ENCODE results near the gene GLT6D1.
"Not testable (repeated sequence)": the region's sequence is repeated elsewhere in the genome, so short reads cannot be mapped to it uniquely, and the experiment has no call there.

Gene GLT6D1

DNA sequence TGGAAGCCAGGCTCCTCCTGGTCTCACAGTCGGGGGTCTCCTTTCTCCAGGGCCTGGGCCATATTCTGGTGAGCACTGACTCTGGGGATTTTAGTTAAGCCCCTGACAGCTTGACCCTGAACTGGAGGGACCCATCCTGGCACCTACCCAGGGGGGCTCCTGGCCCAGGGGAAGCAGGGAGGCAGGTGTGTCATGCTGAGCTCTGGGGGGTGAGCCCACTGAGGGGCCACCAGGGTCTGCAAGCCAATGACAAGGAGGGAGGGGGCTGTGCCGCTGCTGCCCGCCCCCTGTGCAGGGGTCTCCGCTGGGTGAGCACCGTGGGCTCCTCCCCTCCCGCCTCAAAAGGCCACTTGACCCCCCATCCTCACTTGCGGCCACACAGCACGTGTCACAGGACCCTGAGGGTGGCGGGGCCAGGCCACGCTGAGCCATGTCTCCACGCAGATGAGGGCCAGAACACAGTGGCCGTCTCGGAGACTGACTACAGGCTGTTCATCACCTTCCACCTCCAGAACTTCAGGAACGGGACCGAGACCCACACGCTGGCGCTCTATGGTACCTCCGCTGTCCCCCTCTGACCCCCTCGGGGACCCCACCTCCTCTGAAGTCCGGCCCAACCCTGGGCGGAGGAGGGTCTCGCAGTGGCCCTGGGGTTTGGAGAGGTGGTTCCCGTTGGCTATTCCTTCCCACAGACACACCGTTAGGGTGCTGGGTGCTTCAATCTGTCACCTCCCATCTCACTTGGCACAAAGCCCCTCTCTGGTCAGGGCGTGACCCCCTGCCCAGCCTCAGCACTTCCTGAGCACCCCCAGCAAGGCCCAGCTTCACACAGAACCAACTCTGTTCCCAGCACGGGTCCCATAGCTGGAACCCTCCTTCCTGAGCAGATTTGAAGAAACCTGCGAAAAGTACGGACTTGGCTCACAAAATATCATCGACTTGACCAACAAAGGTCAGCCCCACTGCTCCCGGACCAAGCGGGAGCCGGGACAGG lies 25.8 kb upstream of the GLT6D1 start:
- DNase-seq, result no peak

DNA sequence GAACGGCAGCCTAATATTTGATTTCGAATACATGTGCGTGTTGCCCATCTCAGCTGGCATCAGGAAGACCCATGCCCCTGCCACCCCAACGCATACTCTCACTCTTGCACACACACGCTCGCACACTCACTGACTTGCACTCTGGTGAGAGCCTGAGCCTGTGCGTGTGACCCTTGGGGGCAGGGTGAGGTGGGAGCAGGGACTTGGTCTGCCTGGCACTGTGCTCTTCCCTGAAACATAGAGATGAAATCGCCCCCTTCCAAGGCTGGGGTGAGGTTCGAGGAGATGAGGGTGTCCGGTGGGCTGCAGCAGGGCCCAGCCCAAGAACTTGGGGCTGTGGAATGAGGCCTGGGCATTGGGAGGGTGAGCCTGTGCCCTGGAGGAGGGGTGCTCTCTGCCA lies 24.9 kb upstream of the GLT6D1 start:
- no peak for DNase-seq

DNA sequence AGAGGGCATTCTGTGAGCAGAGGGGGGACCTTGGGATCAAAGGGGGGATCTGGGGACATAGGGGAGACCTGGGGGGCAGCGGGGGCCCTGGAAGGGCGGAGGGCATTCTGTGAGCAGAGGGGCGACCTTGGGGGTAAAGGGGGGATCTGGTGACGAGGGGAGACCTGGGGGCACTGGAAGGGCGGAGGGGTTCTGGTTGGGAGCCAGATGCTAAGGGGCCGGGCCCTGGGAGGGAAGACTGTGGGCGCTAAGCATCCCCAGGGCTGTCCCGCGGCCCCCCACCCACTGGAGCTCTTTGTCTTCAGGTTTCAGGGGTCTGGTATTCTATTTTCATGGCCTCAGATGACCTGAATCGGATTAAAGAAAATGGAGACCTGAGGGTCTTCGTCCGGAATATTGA lies 24.5 kb upstream of the GLT6D1 start:
- DNase-seq, result no peak

DNA sequence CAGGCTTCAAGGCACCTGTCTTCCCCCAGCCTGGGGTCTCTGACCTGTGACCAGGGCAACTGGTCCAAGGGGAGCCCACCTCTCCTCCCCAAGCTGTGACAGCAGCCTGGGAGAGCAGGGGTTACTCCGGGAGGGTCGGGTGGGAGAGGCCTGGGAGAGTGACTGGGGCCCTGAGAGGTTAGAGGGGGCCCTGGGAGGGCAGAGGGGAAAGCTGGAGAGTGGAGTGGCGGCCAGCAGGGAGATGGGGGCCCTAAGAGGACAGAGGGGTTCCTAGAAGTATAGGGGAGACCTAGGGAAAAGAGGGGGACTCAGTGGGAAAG lies 24.1 kb upstream of the GLT6D1 start:
- DNase-seq, result no peak

DNA sequence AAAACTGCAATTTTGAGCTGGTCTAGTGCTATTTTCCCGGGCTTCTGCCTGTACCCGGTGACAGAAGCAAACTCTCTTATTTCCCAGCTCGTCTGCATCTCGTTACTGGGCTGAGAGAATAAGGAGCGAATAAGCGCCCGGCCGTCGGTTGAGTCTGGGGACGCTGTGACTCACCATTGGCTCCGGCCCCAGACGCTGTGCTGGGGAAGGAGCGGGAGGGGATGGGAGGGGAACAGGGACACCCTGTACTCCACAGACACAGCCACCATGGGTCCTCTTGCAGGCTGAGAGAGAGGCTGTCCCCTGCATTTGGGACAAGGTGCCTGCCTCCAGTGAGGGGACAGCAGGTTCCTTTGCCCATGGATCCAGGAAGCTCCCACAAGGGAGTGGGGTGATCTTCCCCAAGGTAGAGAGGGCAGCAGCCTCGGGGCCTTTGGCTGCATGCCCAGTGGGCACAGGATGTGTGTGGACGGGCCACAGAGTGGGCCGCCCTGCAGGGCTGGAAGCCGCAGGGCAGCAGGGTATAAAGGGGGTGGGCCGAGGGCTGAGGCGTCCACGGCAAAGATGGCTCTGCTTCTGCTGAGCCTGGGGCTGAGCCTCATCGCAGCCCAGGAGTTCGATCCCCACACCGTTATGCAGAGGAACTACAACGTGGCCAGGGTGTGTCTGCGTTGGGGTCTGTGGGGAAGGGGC lies 23.6 kb upstream of the GLT6D1 start, which contains the start of gene LCN9:
Gene LCN9 (plus strand): TSS at position 552 of the 693 bp plus-strand sequence. CDS start 13 bp downstream, at position 565.
- DNase-seq, result no peak

DNA sequence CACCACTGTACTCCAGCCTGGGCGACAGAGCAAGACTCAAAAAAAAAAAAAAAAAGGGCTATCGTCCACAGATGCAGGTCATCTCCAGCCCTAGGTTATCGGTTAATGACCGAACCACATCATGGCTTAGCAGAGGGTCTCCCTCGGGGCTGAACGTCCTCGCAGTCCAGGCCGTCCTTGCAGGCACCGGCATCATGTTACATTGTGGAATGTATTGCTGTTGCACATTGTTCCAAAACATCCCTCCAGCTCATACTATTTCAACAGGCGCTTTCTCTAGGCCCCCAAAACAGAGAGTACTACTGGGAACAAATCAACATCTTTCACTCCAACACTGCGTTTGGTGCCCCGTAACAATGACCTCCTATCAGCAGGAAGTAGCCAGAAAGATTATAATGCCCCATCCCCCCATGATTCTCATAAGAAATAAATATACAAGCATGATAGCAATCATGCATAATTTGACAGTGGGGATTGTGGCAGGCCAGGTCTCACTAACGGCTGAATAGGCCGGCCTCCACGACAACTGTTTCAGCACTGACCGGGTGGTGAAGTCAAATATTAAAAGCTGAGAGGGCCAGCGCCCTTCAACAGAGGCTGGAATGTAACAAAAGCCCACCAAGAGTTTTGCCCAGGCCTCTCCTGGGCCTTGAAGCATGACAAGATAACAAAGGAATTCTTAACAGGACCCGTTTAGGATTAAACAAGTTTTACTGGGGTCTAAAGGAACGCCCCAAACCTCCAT lies 22.6 kb upstream of the GLT6D1 start:
- DNase-seq, result no peak

DNA sequence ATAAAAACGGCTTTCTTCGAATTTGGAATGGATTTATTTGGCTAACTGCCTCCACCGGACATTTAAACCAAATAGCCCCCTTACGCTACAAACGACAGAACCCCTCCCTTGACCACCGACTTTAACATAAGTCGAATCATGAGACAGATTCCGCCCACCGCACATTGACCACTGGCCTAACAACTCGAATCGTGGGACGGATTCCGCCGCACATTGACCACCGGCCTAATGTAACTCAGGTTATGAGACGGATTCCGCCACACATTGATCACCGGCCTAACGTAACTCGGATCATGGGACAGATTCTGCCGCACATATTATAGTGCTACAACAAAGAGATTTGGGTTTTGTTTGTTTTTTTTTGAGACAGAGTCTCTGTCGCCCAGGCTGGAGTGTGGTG lies 21.1 kb upstream of the GLT6D1 start:
- no peak for DNase-seq

DNA sequence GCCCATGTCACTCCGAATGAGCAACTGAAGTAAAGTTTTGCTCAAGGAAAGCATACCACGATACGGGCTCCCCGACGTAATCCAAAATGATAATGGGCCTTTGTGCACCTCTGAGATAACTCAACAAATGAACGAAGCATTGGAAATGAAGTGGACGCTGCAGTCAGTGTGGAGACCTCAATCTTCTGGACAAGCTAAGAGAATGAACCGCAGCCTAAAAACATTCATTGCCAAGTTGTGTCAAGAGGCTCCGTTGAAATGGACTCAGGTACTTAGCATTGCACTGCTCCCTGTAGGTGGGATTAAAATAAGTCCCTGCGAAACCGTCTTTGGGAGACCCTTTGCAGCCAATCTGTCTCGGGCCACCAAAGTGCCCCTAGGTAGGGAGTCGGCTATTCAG lies 19.9 kb upstream of the GLT6D1 start:
- DNase-seq, result no peak

DNA sequence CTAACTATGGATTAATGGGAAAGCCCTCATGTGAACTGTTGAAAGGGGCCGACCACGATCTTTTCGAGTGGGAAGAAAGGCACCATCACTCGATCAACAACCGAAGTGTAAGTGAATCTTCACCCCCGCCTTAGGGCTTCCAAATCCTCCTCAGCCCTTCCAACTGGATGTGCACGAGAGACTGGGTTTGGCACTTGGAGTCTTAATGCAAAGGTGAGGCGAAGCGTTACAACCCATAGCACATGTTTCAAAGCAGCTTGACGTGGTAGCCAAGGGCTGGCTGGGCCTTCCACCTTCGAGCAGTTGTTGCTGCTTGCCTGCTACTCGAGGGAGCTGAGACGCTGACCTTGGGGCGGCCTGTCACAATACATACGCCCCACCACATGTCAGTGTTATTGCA lies 18.1 kb upstream of the GLT6D1 start:
- DNase-seq, result no peak

DNA sequence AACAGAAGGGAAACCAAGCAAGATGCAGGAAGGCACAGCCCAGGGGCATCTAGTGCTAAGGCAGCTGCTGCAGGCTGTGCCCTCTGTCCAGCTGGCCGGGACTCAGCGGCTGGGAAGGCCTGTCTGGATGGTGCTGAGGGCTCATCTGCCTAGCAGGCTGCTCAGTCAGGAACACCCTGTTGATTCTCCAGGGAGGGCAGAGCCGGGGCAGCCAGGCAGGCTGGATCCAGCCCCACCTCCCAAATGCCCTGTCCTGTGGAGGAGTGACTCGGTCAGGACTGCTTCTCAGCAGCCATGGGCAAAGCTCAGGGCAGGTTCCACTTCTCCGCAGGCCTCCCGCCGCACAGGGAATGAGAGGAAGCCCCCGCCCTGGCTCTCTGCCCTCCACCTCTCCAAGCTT lies 16.0 kb upstream of the GLT6D1 start:
- DNase-seq, result no peak

DNA sequence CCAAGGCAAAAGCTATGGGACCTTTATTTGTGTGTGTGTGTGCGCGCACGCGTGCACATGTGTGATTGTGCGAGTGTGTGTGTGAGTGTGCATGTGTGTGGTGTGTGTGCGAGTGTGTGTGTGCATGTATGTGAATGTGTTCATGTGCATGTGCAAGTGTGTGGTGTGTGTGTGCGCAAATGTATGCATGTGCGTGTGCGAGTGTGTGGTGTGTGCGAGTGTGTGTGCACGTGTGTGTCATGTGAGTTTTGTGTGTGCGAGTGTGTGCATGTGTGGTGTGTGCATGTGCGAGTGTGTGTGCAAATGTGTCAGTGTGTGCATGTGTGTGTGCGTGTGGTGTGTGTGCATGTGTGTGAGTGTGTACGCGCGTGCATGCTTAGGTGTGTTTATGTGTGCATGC lies 11.1 kb upstream of the GLT6D1 start:
- no peak for DNase-seq

DNA sequence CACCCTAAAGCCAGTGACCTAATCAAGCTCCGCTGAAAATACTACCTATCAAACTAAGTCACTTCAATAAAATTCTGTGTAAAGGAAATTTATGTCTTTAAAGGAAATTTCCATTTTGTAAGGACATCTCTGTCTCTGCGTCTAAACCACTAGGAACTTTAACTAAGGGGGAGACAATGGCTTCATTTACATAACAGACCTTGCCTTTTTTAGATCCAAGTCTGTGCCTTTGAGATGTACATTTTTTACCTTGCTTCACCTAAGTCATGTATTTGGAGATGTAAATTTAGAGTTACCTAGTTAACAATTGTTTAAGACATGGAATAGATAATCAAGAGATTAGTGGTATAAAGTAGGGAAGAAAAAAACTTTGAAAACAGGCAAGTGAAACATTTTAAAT lies 10.2 kb upstream of the GLT6D1 start:
- DNase-seq, result no peak

DNA sequence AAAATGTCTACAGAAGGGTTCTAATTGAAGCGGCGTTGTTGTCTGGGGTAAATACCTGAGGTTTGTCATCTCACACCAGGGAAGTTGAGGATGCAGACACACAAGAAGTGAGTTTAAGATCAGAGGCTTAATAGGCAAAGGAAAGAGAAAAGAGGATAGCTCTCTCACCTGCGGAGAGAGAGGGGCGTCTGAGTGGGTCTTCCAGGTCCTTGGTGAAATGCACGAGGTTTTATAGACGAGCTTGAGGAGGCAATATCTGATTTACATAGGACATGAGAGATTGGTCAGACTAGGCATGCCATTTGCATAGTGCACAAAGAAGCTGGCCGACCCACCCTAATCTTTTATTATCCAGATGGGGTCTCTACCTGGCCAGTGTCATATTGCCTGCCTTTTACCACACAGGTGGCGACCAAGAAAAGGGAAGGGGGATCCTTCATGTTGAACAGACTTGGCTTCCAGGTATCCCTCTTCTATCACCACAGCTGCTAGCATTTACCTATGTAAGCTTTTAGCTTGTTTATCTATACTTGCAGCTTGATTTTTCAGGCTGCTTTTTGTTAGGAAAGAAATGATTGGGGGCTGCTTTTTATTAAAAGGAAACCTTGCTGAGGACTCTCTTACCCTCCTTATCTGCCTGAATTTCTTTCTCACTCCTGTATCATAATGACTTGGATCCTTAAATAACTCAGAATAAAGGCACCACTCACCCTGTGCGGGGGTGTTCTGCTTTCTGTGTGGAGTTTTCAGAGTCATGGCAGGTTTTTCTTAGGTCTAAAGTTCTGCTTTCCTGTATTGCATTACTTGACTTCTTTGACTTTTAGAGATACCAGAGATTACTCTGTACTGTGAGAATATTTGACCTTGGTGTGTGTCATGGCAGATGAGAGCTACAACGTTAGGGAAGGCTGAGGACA lies 9.4 kb upstream of the GLT6D1 start:
- no peak for DNase-seq

DNA sequence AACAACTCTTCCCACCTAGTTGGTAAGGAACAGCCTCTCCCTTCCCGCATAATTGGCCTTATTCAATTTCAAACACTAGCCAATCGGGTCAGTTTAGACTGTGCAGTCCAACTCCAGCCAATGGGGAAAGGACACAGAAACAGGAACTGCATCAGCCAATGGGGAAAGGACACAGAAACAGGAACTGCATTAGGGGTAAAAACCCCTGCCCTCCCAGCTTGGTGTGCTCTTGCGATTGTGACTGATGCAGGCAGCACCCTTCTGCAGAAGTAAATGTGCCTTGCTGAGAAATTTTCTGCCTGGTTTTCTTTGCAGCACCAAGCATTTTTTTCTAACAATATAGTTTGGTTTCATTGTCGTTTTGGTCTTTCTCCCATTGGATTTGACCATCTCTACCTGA lies 8.5 kb upstream of the GLT6D1 start:
- no peak for DNase-seq

DNA sequence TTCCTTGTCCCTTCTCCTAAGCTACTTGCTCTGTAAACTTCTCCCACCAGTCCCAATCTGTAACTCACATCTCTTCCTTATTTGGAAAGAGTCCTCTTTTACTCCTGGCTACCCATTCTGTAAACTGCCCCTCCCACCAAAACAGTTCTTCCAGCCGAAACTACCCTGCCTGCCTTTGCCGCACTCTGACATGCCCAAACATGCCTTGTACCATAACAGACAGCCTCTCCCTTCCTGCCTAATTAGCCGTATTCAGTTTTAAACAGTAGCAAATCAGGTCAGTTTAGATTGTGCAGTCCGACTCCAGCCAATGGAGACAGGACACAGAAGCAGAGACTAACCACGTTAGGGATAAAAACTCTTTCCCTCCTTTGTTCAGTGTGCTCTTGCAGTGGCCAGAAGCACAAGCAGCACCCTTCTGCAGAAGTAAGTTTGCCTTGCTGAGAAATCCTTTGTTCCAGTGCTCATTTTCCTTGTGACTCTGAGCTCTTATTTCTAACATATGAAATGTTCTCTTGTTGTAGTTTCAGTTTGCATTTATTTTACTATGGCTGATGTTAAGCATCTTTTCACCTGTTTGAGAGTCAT lies 5.4 kb upstream of the GLT6D1 start:
- no peak for DNase-seq

DNA sequence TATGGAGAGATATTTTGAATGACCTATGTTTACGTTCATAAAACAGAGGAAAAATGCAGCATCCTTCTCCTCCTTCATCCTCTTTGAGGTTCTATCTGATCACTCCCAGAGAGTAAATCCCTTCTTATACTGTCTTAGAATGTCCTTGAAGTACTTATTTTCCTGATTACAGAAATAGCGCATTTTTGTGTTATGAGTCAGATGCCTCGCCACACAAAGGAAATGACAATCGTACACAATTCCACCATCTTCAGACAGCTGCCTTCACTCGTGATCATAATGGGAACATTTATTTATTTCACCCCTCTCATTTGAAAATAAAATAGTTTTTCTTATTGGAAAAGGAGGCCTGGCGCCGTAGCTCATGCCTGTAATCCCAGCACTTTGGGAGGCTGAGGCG lies 2.4 kb upstream of the GLT6D1 start:
- DNase-seq, result no peak

DNA sequence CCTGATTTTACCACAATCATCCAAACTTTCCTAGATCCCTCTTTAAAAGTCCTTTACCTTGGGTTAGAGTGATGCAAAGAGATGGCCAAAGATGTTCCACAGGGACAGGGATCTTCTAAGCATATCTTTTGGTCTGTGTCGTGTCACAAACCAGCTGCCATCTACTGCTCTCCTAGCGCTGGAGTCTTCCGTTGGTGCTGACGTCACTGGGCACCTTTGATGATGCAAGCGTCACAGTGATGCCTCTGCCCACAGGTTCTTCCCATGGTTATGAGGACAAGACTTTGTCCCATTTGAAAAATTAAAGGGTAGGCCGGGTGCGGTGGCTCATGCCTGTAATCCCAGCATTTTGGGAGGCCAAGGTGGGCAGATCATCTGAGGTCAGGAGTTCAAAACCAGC lies 1.7 kb upstream of the GLT6D1 start:
- DNase-seq, result no peak

DNA sequence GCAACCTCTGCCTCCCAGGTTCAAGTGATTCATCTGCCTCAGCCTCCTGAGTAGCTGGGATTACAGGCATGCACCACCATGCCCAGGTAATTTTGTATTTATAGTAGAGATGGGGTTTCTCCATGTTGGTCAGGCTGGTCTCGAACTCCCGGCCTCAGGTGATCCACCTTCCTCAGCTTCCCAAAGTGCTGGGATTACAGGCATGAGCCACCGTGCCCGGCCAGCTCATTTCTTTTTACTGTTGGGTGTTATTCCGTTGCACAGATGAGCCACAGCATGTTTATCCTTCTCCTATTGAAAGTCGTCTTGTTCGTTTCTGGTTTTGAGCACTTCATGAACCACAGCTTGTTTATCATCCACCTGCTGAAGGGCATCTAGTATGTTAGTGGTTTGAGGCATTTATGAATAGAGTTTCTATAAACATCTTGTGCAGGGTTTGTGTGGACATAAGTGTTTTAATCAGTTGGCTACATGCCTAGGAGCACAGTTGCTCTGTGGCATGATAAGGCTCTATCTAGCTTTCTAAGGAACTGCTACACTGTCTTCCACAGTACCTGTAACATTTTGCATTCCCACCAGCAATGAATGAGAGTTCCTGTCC lies 2.3 kb downstream of the GLT6D1 start:
- DNase-seq, result not testable (repeated sequence)

DNA sequence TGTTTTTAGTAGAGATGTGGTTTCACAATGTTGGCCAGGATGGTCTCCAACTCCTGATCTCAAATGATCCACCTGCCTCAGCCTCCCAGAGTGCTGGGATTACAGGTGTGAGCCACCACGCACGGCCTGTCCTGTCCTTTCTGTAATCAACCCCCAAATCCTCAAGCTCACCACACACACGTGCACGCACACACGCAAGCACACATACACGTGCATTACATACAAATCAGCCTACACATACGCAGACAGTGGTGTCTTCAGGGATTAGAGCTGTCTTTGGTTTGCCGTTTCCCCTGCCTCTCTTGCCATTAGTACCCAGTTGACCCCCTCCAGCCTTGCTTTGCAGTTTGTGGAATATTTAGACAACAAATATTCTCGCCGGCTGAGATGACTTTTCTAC lies 6.5 kb downstream of the GLT6D1 start:
- no peak for DNase-seq

DNA sequence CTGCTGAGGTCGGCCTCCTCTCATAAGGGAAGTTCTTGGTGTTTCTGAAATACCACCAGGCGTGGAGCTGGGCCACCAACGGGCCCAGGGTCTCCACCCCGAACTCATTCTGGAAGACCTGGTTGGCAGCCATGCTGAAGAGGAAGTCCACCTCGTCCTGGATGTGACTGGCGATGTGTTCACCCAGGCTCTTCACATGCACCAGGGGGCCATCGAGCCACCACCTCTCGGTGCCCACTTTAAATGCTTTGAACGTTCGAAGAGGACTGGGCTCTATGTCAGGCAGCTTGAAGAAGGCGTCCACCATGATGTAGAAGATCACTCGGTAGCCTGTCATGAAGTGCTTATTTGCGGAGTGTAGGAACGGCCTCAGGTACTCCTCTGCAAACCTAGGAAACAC lies 15.1 kb downstream of the GLT6D1 start:
- DNase-seq, result no peak

DNA sequence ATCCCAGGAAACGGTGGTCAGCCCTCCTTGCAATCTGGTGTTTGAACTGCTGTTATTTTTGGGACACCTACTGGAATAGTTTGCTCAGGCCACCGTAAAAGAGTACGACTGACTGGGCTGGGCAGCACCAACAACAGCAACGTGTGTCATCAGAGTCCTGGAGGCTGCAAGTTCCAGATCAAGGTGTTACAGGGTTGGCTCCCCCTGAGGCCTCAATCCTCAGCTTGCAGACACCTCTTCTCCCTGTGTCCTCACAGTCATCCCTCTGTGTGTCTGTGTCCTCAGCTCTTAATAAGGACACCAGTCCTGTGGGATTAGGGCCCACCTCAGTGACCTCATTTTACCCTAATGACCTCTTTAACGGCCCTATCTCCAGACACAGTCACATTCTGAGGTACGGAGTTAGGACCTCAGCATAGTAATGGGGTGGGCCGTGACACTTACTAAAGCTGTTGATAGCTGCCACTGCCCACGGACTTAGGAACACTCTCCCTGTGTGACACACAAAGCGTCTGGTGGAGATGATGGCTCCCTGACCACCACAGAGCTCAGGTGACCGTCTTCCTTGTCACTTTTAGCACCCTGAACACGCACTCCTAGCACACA lies 16.8 kb downstream of the GLT6D1 start:
- DNase-seq, result no peak
